Activated naive CD4-positive, alpha-beta T cell treated with anti-CD3 and anti-CD28 coated beads, Interleukin-2, amount 50 U/mL, for 24 hours (primary cell): ENCODE results near the gene AKR1C4.
"Not testable (repeated sequence)": the region's sequence is repeated elsewhere in the genome, so short reads cannot be mapped to it uniquely, and the experiment has no call there.

Source experiments
- H3K27ac Mint-ChIP-seq: one replicate; pipeline ENCODE4 v1.8.0; 2021; ENCODE audit warnings: mild to moderate bottlenecking, mixed read lengths
- H3K27me3 Mint-ChIP-seq: one replicate; pipeline ENCODE4 v1.8.0; 2021; ENCODE audit warnings: mixed read lengths
- H3K36me3 Mint-ChIP-seq: one replicate; pipeline ENCODE4 v1.8.0; 2021; ENCODE audit warnings: mixed read lengths
- H3K4me1 Mint-ChIP-seq: one replicate; pipeline ENCODE4 v1.8.0; 2021; ENCODE audit warnings: mixed read lengths
- H3K4me3 Mint-ChIP-seq: one replicate; pipeline ENCODE4 v1.8.0; 2021; ENCODE audit warnings: mild to moderate bottlenecking, mixed read lengths
- H3K9me3 Mint-ChIP-seq: one replicate; pipeline ENCODE4 v1.8.0; 2021; ENCODE audit warnings: mixed read lengths

AKR1C4 gene

DNA sequence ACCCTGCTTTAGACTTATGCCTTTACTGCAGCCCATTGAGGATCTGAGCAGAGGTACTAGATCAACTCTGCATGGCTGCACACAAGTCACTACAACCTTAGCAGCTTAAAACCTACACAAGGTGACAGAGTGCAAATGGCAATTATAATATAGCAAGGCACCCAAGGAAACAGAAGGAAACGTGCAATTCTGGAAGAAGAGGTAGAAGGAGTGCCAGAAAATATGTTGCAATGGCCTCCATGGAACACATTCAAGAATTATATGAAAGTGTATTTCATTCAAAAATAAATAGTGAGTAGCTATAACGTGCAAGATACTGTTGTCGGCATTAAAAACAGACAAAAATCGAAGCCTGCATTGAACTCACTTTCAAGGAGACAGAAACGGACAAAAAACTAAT is 8.8 kb upstream of the AKR1C4 start:
- no peak overlapping the region for H3K4me3 Mint-ChIP-seq
- H3K4me1 Mint-ChIP-seq: no peaks in the 10 kb centered on the region
- H3K27ac Mint-ChIP-seq: no peak overlapping the region
- H3K36me3 Mint-ChIP-seq: peaks cover 2% of the 10 kb centered on the region
- no peaks in the 10 kb centered on the region for H3K9me3 Mint-ChIP-seq
- H3K27me3 Mint-ChIP-seq: peaks cover 8% of the 10 kb centered on the region

DNA sequence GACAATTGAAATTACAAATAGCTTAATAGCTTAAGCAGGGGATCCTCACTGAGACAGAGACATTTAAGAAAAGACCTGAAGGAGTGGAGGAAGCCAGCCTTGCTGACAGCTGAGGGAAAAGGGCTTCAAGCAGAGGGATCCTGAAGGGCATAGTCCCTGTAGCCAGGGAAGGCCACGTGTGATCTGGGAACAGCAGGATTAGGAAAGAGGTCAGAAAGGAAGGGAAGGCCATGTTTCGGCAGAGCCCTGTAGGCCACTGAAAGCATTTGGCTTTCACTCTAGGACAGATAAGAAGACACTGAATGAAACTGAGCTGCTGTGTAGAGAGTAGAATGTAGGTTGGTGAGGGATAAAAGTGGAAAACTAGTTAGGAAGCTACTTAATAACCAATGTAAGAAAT is 8.3 kb upstream of the AKR1C4 start:
- peaks cover 8% of the 10 kb centered on the region for H3K27me3 Mint-ChIP-seq
- H3K4me3 Mint-ChIP-seq: no peak overlapping the region
- no peaks in the 10 kb centered on the region for H3K4me1 Mint-ChIP-seq

DNA sequence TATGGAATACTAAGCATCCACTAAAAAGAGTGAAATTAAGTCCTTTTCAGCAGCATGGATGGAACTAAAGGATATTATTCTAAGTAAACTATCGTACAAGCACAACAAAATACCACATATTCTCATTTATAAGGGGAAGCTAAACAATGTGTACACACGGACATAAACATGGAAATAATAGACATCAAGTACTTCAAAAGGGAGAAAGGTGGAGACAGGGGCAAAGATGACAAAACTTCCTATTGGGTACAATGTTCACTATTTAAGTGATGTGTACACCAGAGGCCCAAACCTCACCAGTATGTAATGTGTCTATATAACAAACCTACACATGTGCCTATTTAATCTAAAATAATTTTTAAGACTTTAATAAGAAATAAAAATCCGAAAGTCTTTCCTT is 2.2 kb upstream of the AKR1C4 start:
- Mint-ChIP-seq H3K27me3 (peaks cover 2% of the 10 kb centered on the region), H3K9me3 (no peaks in the 10 kb centered on the region), H3K27ac (no peak overlapping the region), H3K4me3 (no peak overlapping the region), H3K4me1 (no peaks in the 10 kb centered on the region), H3K36me3 (no peaks in the 10 kb centered on the region)

More for the DNA sequence above, 8.3 kb upstream of the AKR1C4 start:
- Mint-ChIP-seq H3K9me3 (no peaks in the 10 kb centered on the region), H3K27ac (no peak overlapping the region), H3K36me3 (peaks cover under 1% of the 10 kb centered on the region)

DNA sequence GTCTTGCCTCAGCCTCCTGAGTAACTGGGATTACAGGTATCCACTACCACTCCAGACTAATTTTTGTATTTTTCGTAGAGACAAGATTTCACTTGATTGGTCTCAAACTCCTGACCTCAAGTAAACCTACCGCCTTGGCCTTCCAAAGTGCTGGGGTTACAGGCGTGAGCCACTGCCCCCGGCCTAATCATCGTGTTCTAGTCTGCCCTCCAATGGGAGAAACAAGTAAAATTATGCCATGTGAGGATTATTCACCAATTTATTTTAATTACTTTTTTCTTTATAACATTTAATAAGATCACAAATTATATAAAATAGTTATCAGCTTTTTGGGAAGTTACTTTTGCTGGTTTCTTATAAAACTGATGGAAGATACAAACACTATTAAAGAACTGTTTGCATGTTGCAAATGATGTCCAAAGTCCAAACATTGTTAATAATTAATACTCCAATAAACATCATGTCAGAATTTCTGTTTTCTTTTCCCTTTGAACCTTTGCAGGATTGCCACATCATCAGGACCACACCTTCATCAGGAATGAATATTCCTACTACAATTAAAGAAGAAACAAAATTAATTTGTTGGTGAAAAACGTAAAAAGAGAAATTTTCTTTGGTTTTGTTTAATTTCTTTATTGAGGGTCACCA is 786 bp upstream of the AKR1C4 start:
- peaks cover 4% of the 10 kb centered on the region for H3K9me3 Mint-ChIP-seq
- no peak overlapping the region for H3K4me3 Mint-ChIP-seq
- no peak overlapping the region for H3K27ac Mint-ChIP-seq
- H3K36me3 Mint-ChIP-seq: no peaks in the 10 kb centered on the region
- H3K27me3 Mint-ChIP-seq: peaks cover 2% of the 10 kb centered on the region
- no peaks in the 10 kb centered on the region for H3K4me1 Mint-ChIP-seq

DNA sequence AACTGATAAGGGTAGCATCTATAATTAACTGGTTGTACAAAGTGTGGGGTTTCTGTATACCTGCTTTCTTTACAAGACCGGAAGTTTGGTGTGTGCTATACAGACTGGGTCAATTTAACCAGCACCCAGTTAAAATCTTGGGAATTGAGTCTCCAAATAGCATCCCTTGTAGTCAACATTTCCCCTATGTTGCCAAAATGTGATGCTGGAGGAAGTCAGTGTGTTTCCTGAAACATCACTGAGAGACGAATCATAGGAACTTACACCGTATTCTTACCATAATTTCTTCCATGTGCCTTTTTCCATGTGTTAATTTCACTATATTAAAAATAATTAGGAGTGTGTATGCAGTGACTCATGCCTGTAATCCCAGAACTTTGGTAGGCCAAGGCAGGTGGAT is 1.7 kb downstream of the AKR1C4 start:
- peaks cover 1% of the 10 kb centered on the region for H3K36me3 Mint-ChIP-seq
- H3K4me1 Mint-ChIP-seq: no peaks in the 10 kb centered on the region
- peaks cover 6% of the 10 kb centered on the region for H3K27me3 Mint-ChIP-seq
- H3K4me3 Mint-ChIP-seq: no peak overlapping the region
- peaks cover 16% of the 10 kb centered on the region for H3K9me3 Mint-ChIP-seq
- no peak overlapping the region for H3K27ac Mint-ChIP-seq

DNA sequence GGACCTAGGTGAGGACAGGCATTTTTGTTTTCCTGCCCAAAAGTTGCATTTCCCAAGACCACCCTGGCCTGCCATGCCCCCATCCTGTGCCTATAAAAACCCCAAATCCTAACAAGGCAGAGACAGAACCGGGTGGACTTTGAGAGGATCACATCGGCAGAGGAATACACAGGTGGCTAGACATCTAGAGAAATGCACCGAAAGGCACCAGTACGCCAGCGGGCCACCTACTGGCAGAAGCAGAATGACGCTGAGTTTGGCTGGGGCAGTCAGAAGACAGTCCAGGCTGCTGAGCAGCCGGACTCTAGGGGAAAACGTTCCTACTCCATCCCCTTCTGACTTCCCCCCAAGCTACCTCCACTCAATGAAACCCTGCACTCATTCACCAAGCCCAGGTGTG is 2.8 kb downstream of the AKR1C4 start:
- Mint-ChIP-seq H3K4me1 (no peaks in the 10 kb centered on the region), H3K9me3 (peaks cover 22% of the 10 kb centered on the region), H3K4me3 (no peak overlapping the region), H3K27ac (no peak overlapping the region), H3K27me3 (peaks cover 9% of the 10 kb centered on the region), H3K36me3 (peaks cover 1% of the 10 kb centered on the region)

DNA sequence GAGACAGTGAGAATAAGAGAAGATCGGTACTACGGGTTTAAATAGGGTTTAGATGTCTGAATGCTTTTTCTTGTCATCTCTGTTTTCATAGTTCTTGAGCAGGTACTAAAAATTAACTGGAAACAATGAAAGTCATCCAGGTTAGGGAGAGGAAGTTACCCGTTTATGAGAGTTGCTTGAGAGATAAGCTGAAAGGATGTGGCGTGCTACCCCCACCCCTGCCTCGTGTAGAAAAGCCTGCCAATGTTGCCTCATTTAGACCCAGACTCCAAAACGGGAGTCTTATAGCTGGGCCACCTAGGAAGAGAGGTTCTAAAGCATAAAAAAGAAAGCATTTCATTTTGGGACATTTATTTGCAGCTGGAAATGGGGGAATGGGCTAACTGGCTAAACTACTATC is 10.2 kb downstream of the AKR1C4 start:
- Mint-ChIP-seq H3K4me1 (no peaks in the 10 kb centered on the region), H3K27me3 (peaks cover 18% of the 10 kb centered on the region), H3K9me3 (peaks cover 18% of the 10 kb centered on the region), H3K4me3 (no peak overlapping the region), H3K27ac (no peak overlapping the region), H3K36me3 (peaks cover 1% of the 10 kb centered on the region)

DNA sequence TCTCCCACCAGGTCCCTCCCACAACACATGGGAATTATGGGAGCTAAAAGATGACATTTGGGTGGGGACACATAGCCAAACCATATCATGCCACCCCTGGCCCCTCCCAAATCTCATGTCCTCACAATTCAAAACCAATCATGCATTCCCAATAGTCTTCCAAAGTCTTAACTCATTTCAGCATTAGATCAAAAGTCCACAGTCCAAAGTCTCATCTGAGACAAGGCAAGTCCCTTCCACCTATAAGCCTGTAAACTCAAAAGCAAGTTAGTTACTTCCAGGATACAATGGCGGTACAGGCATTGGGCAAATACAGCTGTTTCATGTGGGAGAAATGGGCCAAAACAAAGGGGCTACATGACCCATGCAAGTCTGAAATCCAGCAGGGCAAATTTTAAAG is 13.1 kb downstream of the AKR1C4 start:
- H3K4me3 Mint-ChIP-seq, H3K9me3 Mint-ChIP-seq, H3K36me3 Mint-ChIP-seq, H3K27ac Mint-ChIP-seq, H3K4me1 Mint-ChIP-seq: not testable (repeated sequence)
- H3K27me3 Mint-ChIP-seq: peaks cover 11% of the 10 kb centered on the region

DNA sequence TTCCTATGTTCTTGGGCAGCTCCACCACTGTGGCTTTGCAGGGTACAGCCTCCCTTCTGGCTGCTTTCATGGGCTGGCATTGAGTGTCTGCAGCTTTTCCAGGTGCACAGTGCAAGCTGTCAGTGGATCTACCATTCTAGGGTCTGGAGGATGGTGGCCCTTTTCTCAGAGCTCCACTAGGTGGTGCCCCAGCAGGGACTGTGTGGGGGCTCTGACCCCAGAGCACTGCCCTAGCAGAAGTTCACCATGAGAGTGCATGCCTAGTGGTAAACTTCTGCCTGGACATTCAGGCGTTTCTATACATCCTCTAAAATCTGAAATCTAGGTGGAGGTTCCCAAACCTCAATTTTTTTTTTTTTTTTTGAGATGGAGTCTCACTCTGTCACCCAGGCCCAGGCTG is 13.6 kb downstream of the AKR1C4 start:
- H3K36me3 Mint-ChIP-seq, H3K4me1 Mint-ChIP-seq, H3K9me3 Mint-ChIP-seq, H3K27ac Mint-ChIP-seq, H3K4me3 Mint-ChIP-seq: not testable (repeated sequence)
- peaks cover 12% of the 10 kb centered on the region for H3K27me3 Mint-ChIP-seq

DNA sequence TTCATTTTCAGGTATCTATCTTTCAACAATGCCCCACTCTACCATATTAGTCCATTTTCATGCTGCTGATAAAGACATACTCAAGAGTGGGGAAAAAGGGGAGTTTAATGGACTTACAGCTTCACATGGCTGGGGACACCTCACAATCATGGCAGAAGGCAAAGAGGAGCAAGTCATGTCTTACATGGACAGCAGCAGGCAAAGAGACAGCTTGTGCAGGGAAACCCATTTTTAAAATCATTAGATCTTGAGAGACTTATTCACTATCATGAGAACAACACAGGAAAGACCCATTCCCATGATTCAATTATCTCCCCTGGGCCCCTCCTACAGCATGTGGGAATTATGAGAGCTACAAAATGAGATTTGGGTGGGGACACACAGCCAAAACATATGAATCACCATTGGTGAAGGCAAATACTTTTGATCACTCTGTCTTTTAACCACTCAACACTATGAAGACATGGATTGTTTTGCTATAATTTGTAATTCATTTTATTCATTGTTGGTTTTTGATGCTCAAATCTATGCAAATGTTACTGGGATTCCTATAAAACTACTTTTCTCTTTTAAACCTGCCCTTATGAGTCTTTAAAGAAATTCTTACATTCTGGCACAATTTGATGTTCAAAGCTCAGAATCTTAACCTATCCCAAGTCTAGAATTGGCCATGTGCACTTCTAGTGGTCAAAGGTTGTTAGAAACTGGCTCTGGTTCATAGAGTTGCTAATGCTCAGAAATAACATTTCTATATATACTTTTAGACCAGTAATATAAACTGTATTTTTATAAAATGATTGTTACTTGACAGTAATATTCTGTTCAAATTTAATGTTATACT is 15.3 kb downstream of the AKR1C4 start:
- Mint-ChIP-seq H3K4me1 (no peaks in the 10 kb centered on the region), H3K27ac (no peak overlapping the region), H3K27me3 (peaks cover 14% of the 10 kb centered on the region), H3K4me3 (no peak overlapping the region), H3K36me3 (no peaks in the 10 kb centered on the region), H3K9me3 (peaks cover 5% of the 10 kb centered on the region)

DNA sequence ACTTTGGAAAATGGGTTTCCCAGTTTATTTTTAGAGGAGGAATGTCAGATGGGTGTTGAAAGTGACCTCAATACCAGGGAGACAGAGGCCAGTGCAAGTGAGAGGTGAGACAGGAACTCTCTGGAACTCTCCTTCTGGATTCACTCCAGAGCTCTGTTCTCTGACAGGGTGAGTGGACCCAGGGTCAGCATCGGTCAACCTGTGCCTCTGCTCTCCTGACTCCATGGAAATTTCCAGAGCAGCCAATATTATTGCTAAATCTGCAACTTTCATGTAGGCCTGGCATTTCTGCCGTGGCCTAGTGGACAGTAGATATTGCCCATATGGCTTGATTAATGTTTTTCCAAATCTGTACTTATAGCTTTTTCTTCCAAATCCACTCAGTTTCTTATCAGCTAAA is 20.2 kb downstream of the AKR1C4 start:
- Mint-ChIP-seq H3K36me3 (no peaks in the 10 kb centered on the region), H3K4me3 (no peak overlapping the region), H3K4me1 (no peaks in the 10 kb centered on the region), H3K27me3 (peaks cover 11% of the 10 kb centered on the region), H3K9me3 (peaks cover under 1% of the 10 kb centered on the region), H3K27ac (no peak overlapping the region)

DNA sequence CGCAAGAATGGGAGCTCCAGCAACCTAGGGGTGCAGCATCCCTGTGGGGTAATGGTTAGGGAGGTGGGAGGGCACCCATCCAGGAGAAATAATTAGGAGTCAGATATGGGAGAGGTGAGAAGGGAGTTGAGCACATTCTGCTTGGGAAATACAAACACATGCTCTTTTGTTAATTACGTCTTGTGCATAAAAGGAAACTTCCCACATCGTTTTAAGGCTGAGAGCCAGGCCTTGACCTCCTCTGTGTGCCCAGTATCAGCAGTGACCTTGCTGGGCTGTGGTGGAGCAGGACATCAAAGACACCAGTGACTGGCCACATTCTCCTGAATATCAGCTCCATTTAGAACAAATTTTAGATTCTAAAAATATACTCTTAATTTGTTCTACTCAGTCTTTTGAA is 22.6 kb downstream of the AKR1C4 start:
- Mint-ChIP-seq H3K4me1 (no peaks in the 10 kb centered on the region), H3K27ac (no peak overlapping the region), H3K36me3 (no peaks in the 10 kb centered on the region), H3K9me3 (no peaks in the 10 kb centered on the region), H3K27me3 (peaks cover 11% of the 10 kb centered on the region), H3K4me3 (no peak overlapping the region)

DNA sequence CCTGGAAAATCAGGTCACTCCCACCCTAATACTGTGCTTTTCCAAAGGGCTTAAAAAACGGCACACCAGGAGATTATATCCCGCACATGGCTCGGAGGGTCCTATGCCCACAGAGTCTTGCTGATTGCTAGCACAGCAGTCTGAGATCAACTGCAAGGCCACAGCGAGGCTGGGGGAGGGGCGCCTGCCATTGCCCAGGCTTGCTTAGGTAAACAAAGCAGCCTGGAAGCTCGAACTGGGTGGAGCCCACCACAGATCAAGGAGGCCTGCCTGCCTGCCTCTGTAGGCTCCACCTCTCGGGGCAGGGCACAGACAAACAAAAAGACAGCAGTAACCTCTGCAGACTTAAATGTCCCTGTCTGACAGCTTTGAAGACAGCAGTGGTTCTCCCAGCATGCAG is 26.3 kb downstream of the AKR1C4 start:
- not testable (repeated sequence) for H3K4me1 Mint-ChIP-seq, H3K36me3 Mint-ChIP-seq, H3K27ac Mint-ChIP-seq, H3K4me3 Mint-ChIP-seq, H3K27me3 Mint-ChIP-seq, H3K9me3 Mint-ChIP-seq

DNA sequence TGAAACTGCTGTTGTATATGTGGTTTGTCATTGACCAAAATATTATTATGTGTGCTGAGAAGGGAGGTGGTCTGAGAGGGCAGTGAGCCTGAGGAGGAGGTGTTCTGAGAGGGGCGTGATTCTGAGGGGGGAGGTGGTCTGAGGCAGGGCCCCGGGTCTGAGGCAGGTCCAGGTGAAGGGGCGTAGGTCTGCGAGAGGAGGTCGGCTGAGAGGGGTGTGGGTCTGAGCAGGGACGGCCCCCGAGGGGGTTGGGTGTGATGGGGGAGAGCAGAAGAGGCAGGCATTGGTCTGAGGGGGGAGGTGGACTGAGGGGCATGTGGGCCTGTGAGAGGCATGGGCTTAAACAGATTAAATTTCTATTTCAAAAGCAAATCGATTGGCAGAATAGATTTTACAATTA is 32.4 kb downstream of the AKR1C4 start:
- Mint-ChIP-seq H3K4me1 (no peaks in the 10 kb centered on the region), H3K36me3 (no peaks in the 10 kb centered on the region), H3K9me3 (peaks cover 5% of the 10 kb centered on the region), H3K4me3 (no peak overlapping the region), H3K27ac (no peak overlapping the region), H3K27me3 (peaks cover 4% of the 10 kb centered on the region)

DNA sequence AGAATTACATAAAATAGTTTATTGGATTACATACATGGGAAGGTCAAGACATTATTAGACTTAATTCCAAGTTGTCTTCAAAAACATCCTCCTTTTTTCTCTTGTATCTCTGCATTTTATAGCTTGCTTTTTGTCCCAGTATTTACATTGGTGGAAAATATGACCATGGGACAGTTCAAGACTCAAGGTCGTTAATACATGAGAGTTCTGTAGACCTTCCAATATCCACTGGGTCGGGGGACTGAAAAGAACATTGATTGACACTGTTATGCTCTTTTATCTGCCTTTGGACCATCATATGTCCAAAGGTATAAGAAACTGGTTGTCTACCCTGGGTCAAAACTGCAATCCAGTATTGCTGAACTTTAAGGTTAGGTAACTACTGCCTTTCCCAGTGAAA is 36.7 kb downstream of the AKR1C4 start:
- Mint-ChIP-seq H3K9me3 (peaks cover 21% of the 10 kb centered on the region), H3K4me3 (no peak overlapping the region), H3K4me1 (no peaks in the 10 kb centered on the region), H3K27ac (no peak overlapping the region), H3K27me3 (peaks cover 11% of the 10 kb centered on the region), H3K36me3 (peaks cover 2% of the 10 kb centered on the region)

DNA sequence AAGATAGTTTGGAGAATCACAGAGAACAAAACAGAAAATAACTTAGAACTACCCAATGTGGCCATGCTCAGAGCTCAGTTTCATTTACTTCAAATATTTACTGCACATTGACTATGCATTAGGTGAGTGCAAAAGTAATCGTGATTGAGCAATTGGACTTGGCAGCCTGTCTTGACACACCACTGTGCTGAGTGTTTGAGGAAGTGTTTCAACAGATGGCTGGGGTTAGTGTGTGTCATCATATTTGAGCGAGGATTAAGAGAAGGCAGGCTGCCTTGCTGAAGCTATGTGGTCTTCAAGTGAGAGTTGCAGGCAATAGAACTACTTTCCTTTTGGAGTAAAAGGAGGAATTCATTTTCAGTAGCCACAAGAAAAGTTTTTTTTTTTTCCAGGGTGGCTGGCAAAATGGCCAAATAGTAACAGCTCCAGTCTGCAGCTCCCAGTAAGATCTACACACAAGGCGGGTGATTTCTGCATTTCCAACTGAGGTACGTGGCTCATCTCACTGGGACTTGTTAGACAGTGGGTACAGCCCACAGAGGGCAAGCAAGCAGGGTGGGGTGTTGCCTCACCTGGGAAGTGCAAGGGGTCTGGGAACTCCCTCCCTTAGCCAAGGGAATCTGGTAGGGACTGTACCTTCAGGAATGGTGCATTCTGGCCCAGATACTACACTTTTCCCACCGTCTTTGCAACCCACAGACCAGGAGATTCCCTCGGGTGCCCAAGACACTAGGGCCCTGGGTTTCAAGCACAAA is 37.6 kb downstream of the AKR1C4 start:
- H3K4me3 Mint-ChIP-seq: no peak overlapping the region
- H3K36me3 Mint-ChIP-seq: peaks cover 2% of the 10 kb centered on the region
- H3K4me1 Mint-ChIP-seq: no peaks in the 10 kb centered on the region
- peaks cover 21% of the 10 kb centered on the region for H3K9me3 Mint-ChIP-seq
- peaks cover 11% of the 10 kb centered on the region for H3K27me3 Mint-ChIP-seq
- H3K27ac Mint-ChIP-seq: no peak overlapping the region
